HepG2 (cell line): ENCODE data around the gene BRMS1. TPM values are rescaled to one million over a fixed set of nuclear protein-coding genes. Genes with fewer than 3 reads are reported as not detected.

Source experiments
- AGO1 ChIP-seq: fragments of 200-400 bp; formaldehyde crosslinking; IDR thresholded peaks from 2 replicates; pipeline ENCODE4 v1.6.1; 2017; ENCODE audit warnings: mild to moderate bottlenecking, low read depth, low read length, moderate library complexity; ENCODE audit not compliant: poor library complexity, severe bottlenecking
- ARNT2 ChIP-seq: sonication (generic); formaldehyde crosslinking; IDR thresholded peaks from 2 replicates; pipeline ENCODE4 v1.8.0; 2022; ENCODE audit warnings: mild to moderate bottlenecking, low read depth, missing genetic modification reagents, moderate library complexity
- CEBPG ChIP-seq: IDR thresholded peaks from 2 replicates; pipeline ENCODE4 v1.6.1; 2016
- HINFP ChIP-seq: sonication (generic); formaldehyde crosslinking; IDR thresholded peaks from 2 replicates; pipeline ENCODE4 v1.4.0; 2020; ENCODE audit warnings: low read depth, mild to moderate bottlenecking, missing genetic modification reagents
- MYNN ChIP-seq: sonication (generic); formaldehyde crosslinking; IDR thresholded peaks from 2 replicates; pipeline ENCODE4 v1.4.0; 2020; ENCODE audit warnings: mild to moderate bottlenecking, low read depth, missing genetic modification reagents
- NFKB2 ChIP-seq: sonication (generic); formaldehyde crosslinking; IDR thresholded peaks from 2 replicates; pipeline ENCODE4 v1.4.0; 2020; ENCODE audit warnings: missing genetic modification reagents, borderline replicate concordance
- PHB2 ChIP-seq: fragments of 450-650 bp; IDR thresholded peaks from 2 replicates; pipeline ENCODE4 v1.6.1; 2018; ENCODE audit not compliant: partially characterized antibody
- PLRG1 ChIP-seq: fragments of 450-650 bp; conservative IDR thresholded peaks from 2 replicates; pipeline ENCODE4 v1.6.1; 2016
- RCOR2 ChIP-seq: IDR thresholded peaks from 2 replicates; pipeline ENCODE4 v1.6.1; 2016; ENCODE audit warnings: missing biosample characterization, missing genetic modification reagents
- RELA ChIP-seq: sonication (generic); formaldehyde crosslinking; IDR thresholded peaks from 2 replicates; pipeline ENCODE4 v1.4.0; 2020; ENCODE audit warnings: missing genetic modification reagents
- REPIN1 ChIP-seq: sonication (generic); formaldehyde crosslinking; IDR thresholded peaks from 2 replicates; pipeline ENCODE4 v1.8.0; 2022; ENCODE audit warnings: missing genetic modification reagents, low read depth, mild to moderate bottlenecking, borderline replicate concordance
- RNF2 ChIP-seq: fragments of 450-650 bp; conservative IDR thresholded peaks from 2 replicates; pipeline ENCODE4 v1.6.1; 2016; ENCODE audit warnings: low read depth
- SRSF1 ChIP-seq: fragments of 200-400 bp; formaldehyde crosslinking; optimal IDR thresholded peaks from 2 replicates; pipeline ENCODE3; 2017; ENCODE audit warnings: mild to moderate bottlenecking, low read depth, low read length, moderate library complexity
- THYN1 ChIP-seq: sonication (generic); formaldehyde crosslinking; IDR thresholded peaks from 2 replicates; pipeline ENCODE4 v1.8.1; 2023; ENCODE audit warnings: low read depth, mild to moderate bottlenecking, moderate library complexity, missing genetic modification reagents, borderline replicate concordance
- ZBTB2 ChIP-seq: sonication (generic); formaldehyde crosslinking; IDR thresholded peaks from 2 replicates; pipeline ENCODE4 v1.8.0; 2022; ENCODE audit warnings: low read depth, missing genetic modification reagents
- ZFP90 ChIP-seq: sonication (generic); formaldehyde crosslinking; IDR thresholded peaks from 2 replicates; pipeline ENCODE4 v1.8.0; 2022; ENCODE audit warnings: missing genetic modification reagents, mild to moderate bottlenecking, inconsistent platforms, borderline replicate concordance
- ZNF251 ChIP-seq: sonication (generic); formaldehyde crosslinking; IDR thresholded peaks from 2 replicates; pipeline ENCODE4 v1.9.0; 2021; ENCODE audit warnings: mild to moderate bottlenecking, missing genetic modification reagents
- ZNF329 ChIP-seq: sonication (generic); formaldehyde crosslinking; IDR thresholded peaks from 2 replicates; pipeline ENCODE4 v1.9.0; 2021; ENCODE audit warnings: low read depth, mild to moderate bottlenecking, missing genetic modification reagents
- ZNF589 ChIP-seq: sonication (generic); formaldehyde crosslinking; conservative IDR thresholded peaks from 2 replicates; pipeline ENCODE4 v1.8.0; 2022; ENCODE audit warnings: mild to moderate bottlenecking, moderate library complexity, missing genetic modification reagents
- ZNF713 ChIP-seq: sonication (generic); formaldehyde crosslinking; IDR thresholded peaks from 2 replicates; pipeline ENCODE4 v1.4.0; 2020; ENCODE audit warnings: mild to moderate bottlenecking, missing genetic modification reagents
- ZNF788 ChIP-seq: sonication (generic); formaldehyde crosslinking; IDR thresholded peaks from 2 replicates; pipeline ENCODE4 v1.5.0; 2020; ENCODE audit warnings: mild to moderate bottlenecking, missing genetic modification reagents, borderline replicate concordance
- ZNF816 ChIP-seq: sonication (generic); formaldehyde crosslinking; IDR thresholded peaks from 2 replicates; pipeline ENCODE4 v1.8.0; 2022; ENCODE audit warnings: missing genetic modification reagents, mild to moderate bottlenecking, borderline replicate concordance
- polyA plus RNA-seq, 8 experiments: library from polyadenylated mRNA; depleted of rRNA in 3 of 8; stranded (reverse) in 7 of 8; unstranded in 1 of 8; fragments of >200 nt; fragmentation: Illumina TruSeq in 4 of 8; extraction: Trizol in 4 of 8; gene quantifications; 2 replicates each; pipeline versions ENCODE4 v1.2.1 to v1.2.3, GENCODE V29; 2011 to 2016; ENCODE audit warnings: low read depth in 4 of 8, missing spikeins in 1 of 8, mixed read lengths in 1 of 8; ENCODE audit not compliant: insufficient read depth in 1 of 8
- total RNA-seq, 5 experiments: library from RNA; depleted of rRNA; stranded (reverse); fragments of >200 nt; fragmentation: Illumina TruSeq; extraction: Trizol; gene quantifications; 2 replicates each; pipeline ENCODE4 v1.2.3, GENCODE V29; 2016; ENCODE audit warnings: low read depth in 1 of 5
- TF ChIP-seq, protein P1 (sequence below): sonication (generic); formaldehyde crosslinking; IDR thresholded peaks from 2 replicates; pipeline ENCODE4 v1.8.1; 2023; ENCODE audit warnings: mild to moderate bottlenecking, missing genetic modification reagents
- TF ChIP-seq, protein P2 (sequence below), 2 experiments: sonication (generic) in 1 of 2; formaldehyde crosslinking in 1 of 2; IDR thresholded peaks; 2 replicates each; pipeline versions ENCODE4 v1.4.0 to v1.6.1; 2018 to 2020; ENCODE audit warnings: missing genetic modification reagents in 2 of 2, borderline replicate concordance in 1 of 2, low read depth in 1 of 2, mild to moderate bottlenecking in 1 of 2, missing biosample characterization in 1 of 2
- TF ChIP-seq, protein P3 (sequence below): IDR thresholded peaks from 2 replicates; pipeline ENCODE4 v1.6.1; 2016; ENCODE audit warnings: mild to moderate bottlenecking, missing biosample characterization, missing genetic modification reagents

The BRMS1 gene
- total and polyA plus RNA-seq, 2 of the 13 experiments (the other 11 are each of a cell fraction or from before 2014, with no cell fraction given): 15.8 to 55.7 TPM

DNA sequence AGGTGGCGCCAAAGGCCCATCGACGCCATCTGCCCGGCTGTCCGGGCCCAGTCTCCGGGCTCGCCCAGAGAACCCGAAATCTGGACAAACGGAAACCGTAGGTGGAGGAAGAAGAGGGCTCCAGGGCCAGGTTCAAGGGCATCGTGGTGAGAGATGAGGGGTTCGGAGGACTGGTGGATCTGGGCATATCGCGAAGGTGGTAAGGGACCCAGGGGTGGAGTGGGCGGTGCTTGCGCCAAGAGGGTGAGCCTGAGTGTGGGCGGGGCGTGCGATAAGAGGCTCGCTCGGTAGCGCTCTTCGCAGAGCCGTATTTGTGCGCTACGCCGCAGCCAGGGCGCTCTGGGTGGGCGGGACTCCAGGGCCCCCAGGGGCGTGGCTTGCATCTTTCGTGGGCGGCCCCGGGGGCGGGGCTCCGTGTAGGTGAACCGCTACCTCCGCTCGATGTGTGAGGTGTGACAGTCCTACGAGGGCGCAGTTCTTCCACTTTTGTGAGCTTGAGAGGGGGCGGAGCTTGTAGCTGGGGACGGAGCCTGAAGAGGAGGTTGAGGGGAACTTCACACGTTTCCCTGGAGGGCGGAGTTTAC, 32.8 kb downstream of the BRMS1 start (continued):
- TF ChIP-seq ZBTB2 (CRISPR knock-in tag): no peak
- TF ChIP-seq, protein P1, sequence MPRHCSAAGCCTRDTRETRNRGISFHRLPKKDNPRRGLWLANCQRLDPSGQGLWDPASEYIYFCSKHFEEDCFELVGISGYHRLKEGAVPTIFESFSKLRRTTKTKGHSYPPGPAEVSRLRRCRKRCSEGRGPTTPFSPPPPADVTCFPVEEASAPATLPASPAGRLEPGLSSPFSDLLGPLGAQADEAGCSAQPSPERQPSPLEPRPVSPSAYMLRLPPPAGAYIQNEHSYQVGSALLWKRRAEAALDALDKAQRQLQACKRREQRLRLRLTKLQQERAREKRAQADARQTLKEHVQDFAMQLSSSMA: no peak
- peak; percentile 93 for TF ChIP-seq RNF2
- TF ChIP-seq RELA (CRISPR knock-in tag): no peak
- no peak for TF ChIP-seq CEBPG (CRISPR knock-in tag)
- no peak for TF ChIP-seq AGO1
- no peak for TF ChIP-seq ZNF816 (CRISPR knock-in tag)
- peak; percentile 69; the same call in 1 of the 2 replicates for TF ChIP-seq ARNT2
- no peak for TF ChIP-seq PLRG1
- TF ChIP-seq ZFP90: no peak
- TF ChIP-seq, protein P2, sequence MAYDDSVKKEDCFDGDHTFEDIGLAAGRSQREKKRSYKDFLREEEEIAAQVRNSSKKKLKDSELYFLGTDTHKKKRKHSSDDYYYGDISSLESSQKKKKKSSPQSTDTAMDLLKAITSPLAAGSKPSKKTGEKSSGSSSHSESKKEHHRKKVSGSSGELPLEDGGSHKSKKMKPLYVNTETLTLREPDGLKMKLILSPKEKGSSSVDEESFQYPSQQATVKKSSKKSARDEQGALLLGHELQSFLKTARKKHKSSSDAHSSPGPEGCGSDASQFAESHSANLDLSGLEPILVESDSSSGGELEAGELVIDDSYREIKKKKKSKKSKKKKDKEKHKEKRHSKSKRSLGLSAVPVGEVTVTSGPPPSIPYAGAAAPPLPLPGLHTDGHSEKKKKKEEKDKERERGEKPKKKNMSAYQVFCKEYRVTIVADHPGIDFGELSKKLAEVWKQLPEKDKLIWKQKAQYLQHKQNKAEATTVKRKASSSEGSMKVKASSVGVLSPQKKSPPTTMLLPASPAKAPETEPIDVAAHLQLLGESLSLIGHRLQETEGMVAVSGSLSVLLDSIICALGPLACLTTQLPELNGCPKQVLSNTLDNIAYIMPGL (CRISPR knock-in tag; IDR thresholded peaks at IDR 0.05; ENCODE audit: borderline replicate concordance in 1 of 2, low read depth in 1 of 2): peak; percentile 84 to 95
- no peak for TF ChIP-seq ZNF589
- no peak for TF ChIP-seq SRSF1
- no peak; the same call in 1 of the 2 replicates for TF ChIP-seq NFKB2 (CRISPR knock-in tag)
- TF ChIP-seq, protein P3, sequence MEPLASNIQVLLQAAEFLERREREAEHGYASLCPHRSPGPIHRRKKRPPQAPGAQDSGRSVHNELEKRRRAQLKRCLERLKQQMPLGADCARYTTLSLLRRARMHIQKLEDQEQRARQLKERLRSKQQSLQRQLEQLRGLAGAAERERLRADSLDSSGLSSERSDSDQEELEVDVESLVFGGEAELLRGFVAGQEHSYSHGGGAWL: peak; percentile 12; the same call in 1 of the 2 replicates
- TF ChIP-seq ZNF251 (CRISPR knock-in tag): no peak
- no peak for TF ChIP-seq ZNF713 (CRISPR knock-in tag)
- peak; percentile 77 for TF ChIP-seq REPIN1 (CRISPR knock-in tag)
- peak; percentile 68; the same call in 1 of the 2 replicates for TF ChIP-seq ZNF788
- TF ChIP-seq HINFP (CRISPR knock-in tag): peak; percentile 45; the same call in 1 of the 2 replicates
- 0 out of 2 replicates have a peak, but pooled peaks have one; percentile 60 for TF ChIP-seq MYNN (CRISPR knock-in tag)
- no peak for TF ChIP-seq PHB2
- TF ChIP-seq RCOR2 (CRISPR knock-in tag): no peak
- TF ChIP-seq THYN1 (CRISPR knock-in tag): no peak
- no peak for TF ChIP-seq ZNF329 (CRISPR knock-in tag)
